WTC11 (cell line): ENCODE data around the gene CACNA1B. TPM values are rescaled to one million over a fixed set of nuclear protein-coding genes. Genes with fewer than 3 reads are reported as not detected.
"Not testable (repeated sequence)": the region's sequence is repeated elsewhere in the genome, so short reads cannot be mapped to it uniquely, and the experiment has no call there.

Experiments used
- ATAC-seq: fragments of 200-7000 bp; cut with Tn5 transposase; 2 replicates; pipeline ENCODE4 v1.10.0; 2021; ENCODE audit warnings: mild to moderate bottlenecking, moderate library complexity
- CTCF ChIA-PET: fragments of 300-600 bp; sonication (Branson Sonifier 250); formaldehyde crosslinking; loops from one replicate; lab custom pipeline; 2021; ENCODE audit warnings: antibody characterized with exemption; lab: Charles Lee
- POLR2A ChIA-PET: fragments of 350-600 bp; sonication (Branson Sonifier 250); formaldehyde crosslinking; loops from one replicate; lab custom pipeline; 2021; ENCODE audit warnings: antibody characterized with exemption; lab: Charles Lee
- DNase-seq: peaks from one replicate; pipeline ENCODE4 v3.0.0; 2021; ENCODE audit warnings: low spot score
- H3K27ac Mint-ChIP-seq: 2 replicates; pipeline ENCODE4 v1.8.0; 2021; ENCODE audit warnings: mixed read lengths
- H3K27me3 Mint-ChIP-seq: 2 replicates; pipeline ENCODE4 v1.8.0; 2021; ENCODE audit warnings: low read depth, mild to moderate bottlenecking, moderate library complexity, mixed read lengths
- H3K36me3 Mint-ChIP-seq: 2 replicates; pipeline ENCODE4 v1.8.0; 2021; ENCODE audit warnings: mixed read lengths
- H3K4me1 Mint-ChIP-seq: 2 replicates; pipeline ENCODE4 v1.8.0; 2022; ENCODE audit warnings: mixed read lengths
- H3K4me3 Mint-ChIP-seq: 2 replicates; pipeline ENCODE4 v1.8.0; 2021; ENCODE audit warnings: mild to moderate bottlenecking, moderate library complexity, mixed read lengths
- H3K9me3 Mint-ChIP-seq: 2 replicates; pipeline ENCODE4 v1.8.0; 2021; ENCODE audit warnings: mixed read lengths
- CBFB ChIP-seq: sonication (generic); formaldehyde crosslinking; IDR thresholded peaks from 2 replicates; pipeline ENCODE4 v1.8.1; 2022; ENCODE audit warnings: mild to moderate bottlenecking, low read depth, missing genetic modification reagents
- MYBL2 ChIP-seq: sonication (generic); formaldehyde crosslinking; IDR thresholded peaks from 2 replicates; pipeline ENCODE4 v1.8.1; 2023; ENCODE audit warnings: mild to moderate bottlenecking, moderate library complexity, missing genetic modification reagents
- ZNF219 ChIP-seq: sonication (generic); formaldehyde crosslinking; IDR thresholded peaks from 2 replicates; pipeline ENCODE4 v1.8.0; 2023; ENCODE audit warnings: missing genetic modification reagents, mild to moderate bottlenecking, borderline replicate concordance
- ZNF396 ChIP-seq: fragments of 250-450 bp; sonication (Bioruptor Pico); IDR thresholded peaks from 2 replicates; pipeline ENCODE4 v1.8.0; 2021; ENCODE audit warnings: mild to moderate bottlenecking, moderate library complexity, borderline replicate concordance
- total RNA-seq: library from RNA; stranded (reverse); gene quantifications from 3 replicates; pipeline ENCODE4 v1.2.3, GENCODE V29; 2021
- TF ChIP-seq, protein P1 (sequence below): sonication (generic); formaldehyde crosslinking; IDR thresholded peaks from 2 replicates; pipeline ENCODE4 v1.8.0; 2023; ENCODE audit warnings: mild to moderate bottlenecking, missing genetic modification reagents
- TF ChIP-seq, protein P2 (sequence below): sonication (generic); formaldehyde crosslinking; IDR thresholded peaks from 2 replicates; pipeline ENCODE4 v1.8.0; 2023; ENCODE audit warnings: missing genetic modification reagents
- TF ChIP-seq, protein P3 (sequence below): sonication (generic); formaldehyde crosslinking; IDR thresholded peaks from 2 replicates; pipeline ENCODE4 v1.8.1; 2023; ENCODE audit warnings: mild to moderate bottlenecking, missing genetic modification reagents
- TF ChIP-seq, protein P4 (sequence below): sonication (generic); formaldehyde crosslinking; IDR thresholded peaks from 2 replicates; pipeline ENCODE4 v1.8.1; 2022; ENCODE audit warnings: low read depth, mild to moderate bottlenecking, moderate library complexity, missing genetic modification reagents, borderline replicate concordance
- TF ChIP-seq, protein P5 (sequence below): sonication (generic); formaldehyde crosslinking; IDR thresholded peaks from 2 replicates; pipeline ENCODE4 v1.8.0; 2022; ENCODE audit warnings: missing genetic modification reagents
- TF ChIP-seq, protein P6 (sequence below): sonication (generic); formaldehyde crosslinking; conservative IDR thresholded peaks from 2 replicates; pipeline ENCODE4 v1.8.1; 2022; ENCODE audit warnings: mild to moderate bottlenecking, missing genetic modification reagents

CACNA1B gene
- total RNA-seq, 1 experiment from 2014 or later = 8.4 TPM

DNA sequence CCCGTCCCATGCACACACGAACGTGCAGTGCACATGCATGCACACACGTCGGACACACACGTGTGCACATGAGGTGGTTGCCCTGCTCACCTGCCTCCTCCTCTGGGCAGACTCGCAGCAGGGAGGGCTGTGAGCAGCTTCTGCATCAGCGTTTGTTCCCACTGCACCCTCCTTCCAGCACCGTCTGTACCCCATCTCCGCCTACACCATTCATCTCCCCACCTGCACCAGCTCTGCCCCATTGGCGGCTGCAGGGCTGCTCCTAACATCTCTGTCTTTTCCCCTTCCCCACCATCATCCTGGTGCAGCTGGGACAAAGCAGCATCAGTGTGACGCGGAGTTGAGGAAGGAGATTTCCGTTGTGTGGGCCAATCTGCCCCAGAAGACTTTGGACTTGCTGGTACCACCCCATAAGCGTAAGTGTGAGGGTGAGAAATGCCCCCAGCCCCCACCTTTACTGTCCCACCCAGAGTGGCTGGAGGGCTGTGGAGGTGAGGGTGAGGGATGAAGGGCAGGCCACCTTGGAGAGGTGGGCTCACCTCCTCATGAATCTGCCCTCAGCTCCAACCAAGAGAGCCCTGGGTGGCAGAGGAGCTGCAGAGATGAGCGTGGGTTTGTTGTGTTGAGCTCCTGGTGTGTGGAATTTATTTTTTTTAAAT lies 234.6 kb downstream of the CACNA1B start (continued):
- TF ChIP-seq, protein P1, sequence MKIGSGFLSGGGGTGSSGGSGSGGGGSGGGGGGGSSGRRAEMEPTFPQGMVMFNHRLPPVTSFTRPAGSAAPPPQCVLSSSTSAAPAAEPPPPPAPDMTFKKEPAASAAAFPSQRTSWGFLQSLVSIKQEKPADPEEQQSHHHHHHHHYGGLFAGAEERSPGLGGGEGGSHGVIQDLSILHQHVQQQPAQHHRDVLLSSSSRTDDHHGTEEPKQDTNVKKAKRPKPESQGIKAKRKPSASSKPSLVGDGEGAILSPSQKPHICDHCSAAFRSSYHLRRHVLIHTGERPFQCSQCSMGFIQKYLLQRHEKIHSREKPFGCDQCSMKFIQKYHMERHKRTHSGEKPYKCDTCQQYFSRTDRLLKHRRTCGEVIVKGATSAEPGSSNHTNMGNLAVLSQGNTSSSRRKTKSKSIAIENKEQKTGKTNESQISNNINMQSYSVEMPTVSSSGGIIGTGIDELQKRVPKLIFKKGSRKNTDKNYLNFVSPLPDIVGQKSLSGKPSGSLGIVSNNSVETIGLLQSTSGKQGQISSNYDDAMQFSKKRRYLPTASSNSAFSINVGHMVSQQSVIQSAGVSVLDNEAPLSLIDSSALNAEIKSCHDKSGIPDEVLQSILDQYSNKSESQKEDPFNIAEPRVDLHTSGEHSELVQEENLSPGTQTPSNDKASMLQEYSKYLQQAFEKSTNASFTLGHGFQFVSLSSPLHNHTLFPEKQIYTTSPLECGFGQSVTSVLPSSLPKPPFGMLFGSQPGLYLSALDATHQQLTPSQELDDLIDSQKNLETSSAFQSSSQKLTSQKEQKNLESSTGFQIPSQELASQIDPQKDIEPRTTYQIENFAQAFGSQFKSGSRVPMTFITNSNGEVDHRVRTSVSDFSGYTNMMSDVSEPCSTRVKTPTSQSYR = no peak

DNA sequence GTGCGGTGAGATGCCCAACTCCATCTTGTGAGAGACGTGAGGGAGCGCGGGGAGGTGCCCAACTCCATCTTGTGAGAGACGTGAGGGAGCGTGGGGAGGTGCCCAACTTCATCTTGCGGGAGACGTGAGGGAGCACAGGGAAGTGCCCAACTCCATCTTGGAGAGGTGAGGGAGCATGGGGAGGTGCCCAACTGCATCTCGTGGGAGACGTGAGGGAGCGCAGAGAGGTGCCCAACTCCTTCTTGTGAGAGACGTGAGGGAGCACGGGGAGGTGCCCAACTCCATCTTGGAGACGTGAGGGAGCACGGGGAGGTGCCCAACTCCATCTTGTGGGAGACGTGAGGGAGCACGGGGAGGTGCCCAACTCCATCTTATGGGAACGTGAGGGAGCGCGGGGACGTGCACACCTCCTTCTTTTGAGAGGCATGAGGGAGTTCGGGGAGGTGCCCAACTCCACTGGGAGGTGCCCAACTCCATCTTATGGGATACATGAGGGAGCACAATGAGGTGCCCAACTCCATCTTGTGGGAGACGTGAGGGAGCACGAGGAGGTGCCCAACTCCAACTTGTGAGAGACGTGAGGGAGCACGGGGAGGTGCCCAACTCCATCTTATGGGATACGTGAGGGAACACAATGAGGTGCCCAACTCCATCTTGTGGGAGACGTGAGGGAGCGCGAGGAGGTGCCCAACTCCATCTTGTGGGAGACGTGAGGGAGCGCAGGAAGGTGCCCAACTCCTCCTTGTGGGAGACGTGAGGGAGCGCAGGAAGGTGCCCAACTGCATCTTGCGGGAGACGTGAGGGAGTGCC lies 235.4 kb downstream of the CACNA1B start:
- peaks cover 22% of the 10 kb centered on the region for H3K9me3 Mint-ChIP-seq
- no peaks in the 10 kb centered on the region for H3K4me1 Mint-ChIP-seq
- H3K36me3 Mint-ChIP-seq = peaks cover 35% of the 10 kb centered on the region
- ATAC-seq = no peak
- no peak overlapping the region for H3K27ac Mint-ChIP-seq
- no peak for DNase-seq
- ChIA-PET CTCF (no interaction called here), POLR2A (no interaction called here)
- H3K27me3 Mint-ChIP-seq = peaks cover 11% of the 10 kb centered on the region
- no peak overlapping the region for H3K4me3 Mint-ChIP-seq
- TF ChIP-seq MYBL2 (CRISPR knock-in tag) = no peak
- TF ChIP-seq, protein P2, sequence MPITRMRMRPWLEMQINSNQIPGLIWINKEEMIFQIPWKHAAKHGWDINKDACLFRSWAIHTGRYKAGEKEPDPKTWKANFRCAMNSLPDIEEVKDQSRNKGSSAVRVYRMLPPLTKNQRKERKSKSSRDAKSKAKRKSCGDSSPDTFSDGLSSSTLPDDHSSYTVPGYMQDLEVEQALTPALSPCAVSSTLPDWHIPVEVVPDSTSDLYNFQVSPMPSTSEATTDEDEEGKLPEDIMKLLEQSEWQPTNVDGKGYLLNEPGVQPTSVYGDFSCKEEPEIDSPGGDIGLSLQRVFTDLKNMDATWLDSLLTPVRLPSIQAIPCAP (CRISPR knock-in tag) = no peak
- TF ChIP-seq, protein P3, sequence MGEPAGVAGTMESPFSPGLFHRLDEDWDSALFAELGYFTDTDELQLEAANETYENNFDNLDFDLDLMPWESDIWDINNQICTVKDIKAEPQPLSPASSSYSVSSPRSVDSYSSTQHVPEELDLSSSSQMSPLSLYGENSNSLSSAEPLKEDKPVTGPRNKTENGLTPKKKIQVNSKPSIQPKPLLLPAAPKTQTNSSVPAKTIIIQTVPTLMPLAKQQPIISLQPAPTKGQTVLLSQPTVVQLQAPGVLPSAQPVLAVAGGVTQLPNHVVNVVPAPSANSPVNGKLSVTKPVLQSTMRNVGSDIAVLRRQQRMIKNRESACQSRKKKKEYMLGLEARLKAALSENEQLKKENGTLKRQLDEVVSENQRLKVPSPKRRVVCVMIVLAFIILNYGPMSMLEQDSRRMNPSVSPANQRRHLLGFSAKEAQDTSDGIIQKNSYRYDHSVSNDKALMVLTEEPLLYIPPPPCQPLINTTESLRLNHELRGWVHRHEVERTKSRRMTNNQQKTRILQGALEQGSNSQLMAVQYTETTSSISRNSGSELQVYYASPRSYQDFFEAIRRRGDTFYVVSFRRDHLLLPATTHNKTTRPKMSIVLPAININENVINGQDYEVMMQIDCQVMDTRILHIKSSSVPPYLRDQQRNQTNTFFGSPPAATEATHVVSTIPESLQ (CRISPR knock-in tag) = no peak
- TF ChIP-seq, protein P4, sequence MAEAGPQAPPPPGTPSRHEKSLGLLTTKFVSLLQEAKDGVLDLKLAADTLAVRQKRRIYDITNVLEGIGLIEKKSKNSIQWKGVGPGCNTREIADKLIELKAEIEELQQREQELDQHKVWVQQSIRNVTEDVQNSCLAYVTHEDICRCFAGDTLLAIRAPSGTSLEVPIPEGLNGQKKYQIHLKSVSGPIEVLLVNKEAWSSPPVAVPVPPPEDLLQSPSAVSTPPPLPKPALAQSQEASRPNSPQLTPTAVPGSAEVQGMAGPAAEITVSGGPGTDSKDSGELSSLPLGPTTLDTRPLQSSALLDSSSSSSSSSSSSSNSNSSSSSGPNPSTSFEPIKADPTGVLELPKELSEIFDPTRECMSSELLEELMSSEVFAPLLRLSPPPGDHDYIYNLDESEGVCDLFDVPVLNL (CRISPR knock-in tag) = no peak

DNA sequence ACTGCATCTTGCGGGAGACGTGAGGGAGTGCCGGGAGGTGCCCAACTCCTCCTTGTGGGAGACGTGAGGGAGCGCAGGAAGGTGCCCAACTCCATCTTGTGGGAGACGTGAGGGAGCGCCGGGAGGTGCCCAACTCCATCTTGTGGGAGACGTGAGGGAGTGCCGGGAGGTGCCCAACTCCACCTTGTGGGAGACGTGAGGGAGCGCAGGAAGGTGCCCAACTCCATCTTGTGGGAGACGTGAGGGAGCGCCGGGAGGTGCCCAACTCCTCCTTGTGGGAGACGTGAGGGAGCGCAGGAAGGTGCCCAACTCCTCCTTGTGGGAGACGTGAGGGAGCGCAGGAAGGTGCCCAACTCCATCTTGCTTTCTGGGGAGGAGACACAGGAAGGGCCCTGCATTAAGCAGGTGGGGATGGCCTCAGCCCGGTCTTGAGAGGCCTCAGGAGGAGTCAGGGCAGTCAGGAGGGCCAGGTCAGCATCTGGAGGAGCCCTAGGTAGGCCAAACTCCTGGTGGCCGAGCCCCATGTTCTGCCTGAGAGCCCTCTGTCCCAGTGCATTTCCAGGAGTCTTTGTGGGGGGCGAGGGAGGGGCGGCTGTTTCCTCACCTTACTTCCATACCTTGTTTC lies 236.2 kb downstream of the CACNA1B start:
- DNase-seq, POLR2A ChIA-PET, H3K27ac Mint-ChIP-seq, H3K4me3 Mint-ChIP-seq, H3K4me1 Mint-ChIP-seq, ATAC-seq, CTCF ChIA-PET: not testable (repeated sequence)
- Mint-ChIP-seq H3K9me3 (peaks cover 22% of the 10 kb centered on the region), H3K36me3 (peaks cover 35% of the 10 kb centered on the region), H3K27me3 (peaks cover 11% of the 10 kb centered on the region)

DNA sequence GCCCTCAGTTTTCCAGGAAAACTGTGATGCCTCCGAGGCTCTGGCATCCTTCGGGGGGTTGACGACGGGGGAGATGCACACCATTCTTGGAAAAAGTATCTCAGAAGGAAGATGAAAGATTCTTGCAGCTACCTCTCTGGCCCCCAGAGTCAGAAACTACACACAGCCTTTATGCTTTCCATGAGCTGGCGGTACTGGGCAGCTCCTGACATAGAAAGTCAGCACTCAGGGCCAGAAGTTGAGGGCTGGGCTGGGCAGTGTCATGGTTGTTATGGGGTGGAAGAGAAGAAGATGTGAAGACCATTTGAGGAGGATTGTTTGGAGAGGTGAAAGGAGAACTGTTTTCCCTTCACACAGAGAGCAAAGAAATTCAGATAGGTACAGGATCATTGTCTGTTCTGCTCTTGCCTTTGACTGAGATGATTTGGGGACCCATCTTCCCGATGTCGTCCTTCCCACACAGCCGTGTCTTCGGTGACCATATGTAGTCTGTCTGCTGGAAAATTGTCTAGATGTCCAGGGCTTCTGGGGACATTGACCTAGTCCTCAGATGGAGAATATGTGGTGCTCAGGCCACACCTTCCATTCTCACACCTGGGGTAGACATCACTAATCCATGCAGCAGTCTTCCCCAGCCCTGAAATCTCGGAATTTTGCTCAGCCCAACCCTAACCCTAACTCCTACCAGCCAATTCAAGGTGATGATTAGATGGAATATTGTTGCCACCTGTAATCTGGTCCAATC lies 237.1 kb downstream of the CACNA1B start:
- ChIA-PET CTCF (no interaction called here), POLR2A (no interaction called here)
- Mint-ChIP-seq H3K4me1 (no peaks in the 10 kb centered on the region), H3K27me3 (peaks cover 14% of the 10 kb centered on the region), H3K27ac (no peak overlapping the region), H3K36me3 (peaks cover 43% of the 10 kb centered on the region), H3K4me3 (no peak overlapping the region), H3K9me3 (peaks cover 29% of the 10 kb centered on the region)
- ATAC-seq = no peak
- TF ChIP-seq ZNF396 (CRISPR knock-in tag) (no peak), CBFB (CRISPR knock-in tag) (no peak), ZNF219 (CRISPR knock-in tag) (no peak)
- TF ChIP-seq, protein P5, sequence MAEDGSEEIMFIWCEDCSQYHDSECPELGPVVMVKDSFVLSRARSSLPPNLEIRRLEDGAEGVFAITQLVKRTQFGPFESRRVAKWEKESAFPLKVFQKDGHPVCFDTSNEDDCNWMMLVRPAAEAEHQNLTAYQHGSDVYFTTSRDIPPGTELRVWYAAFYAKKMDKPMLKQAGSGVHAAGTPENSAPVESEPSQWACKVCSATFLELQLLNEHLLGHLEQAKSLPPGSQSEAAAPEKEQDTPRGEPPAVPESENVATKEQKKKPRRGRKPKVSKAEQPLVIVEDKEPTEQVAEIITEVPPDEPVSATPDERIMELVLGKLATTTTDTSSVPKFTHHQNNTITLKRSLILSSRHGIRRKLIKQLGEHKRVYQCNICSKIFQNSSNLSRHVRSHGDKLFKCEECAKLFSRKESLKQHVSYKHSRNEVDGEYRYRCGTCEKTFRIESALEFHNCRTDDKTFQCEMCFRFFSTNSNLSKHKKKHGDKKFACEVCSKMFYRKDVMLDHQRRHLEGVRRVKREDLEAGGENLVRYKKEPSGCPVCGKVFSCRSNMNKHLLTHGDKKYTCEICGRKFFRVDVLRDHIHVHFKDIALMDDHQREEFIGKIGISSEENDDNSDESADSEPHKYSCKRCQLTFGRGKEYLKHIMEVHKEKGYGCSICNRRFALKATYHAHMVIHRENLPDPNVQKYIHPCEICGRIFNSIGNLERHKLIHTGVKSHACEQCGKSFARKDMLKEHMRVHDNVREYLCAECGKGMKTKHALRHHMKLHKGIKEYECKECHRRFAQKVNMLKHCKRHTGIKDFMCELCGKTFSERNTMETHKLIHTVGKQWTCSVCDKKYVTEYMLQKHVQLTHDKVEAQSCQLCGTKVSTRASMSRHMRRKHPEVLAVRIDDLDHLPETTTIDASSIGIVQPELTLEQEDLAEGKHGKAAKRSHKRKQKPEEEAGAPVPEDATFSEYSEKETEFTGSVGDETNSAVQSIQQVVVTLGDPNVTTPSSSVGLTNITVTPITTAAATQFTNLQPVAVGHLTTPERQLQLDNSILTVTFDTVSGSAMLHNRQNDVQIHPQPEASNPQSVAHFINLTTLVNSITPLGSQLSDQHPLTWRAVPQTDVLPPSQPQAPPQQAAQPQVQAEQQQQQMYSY (CRISPR knock-in tag) = no peak
- TF ChIP-seq, protein P6, sequence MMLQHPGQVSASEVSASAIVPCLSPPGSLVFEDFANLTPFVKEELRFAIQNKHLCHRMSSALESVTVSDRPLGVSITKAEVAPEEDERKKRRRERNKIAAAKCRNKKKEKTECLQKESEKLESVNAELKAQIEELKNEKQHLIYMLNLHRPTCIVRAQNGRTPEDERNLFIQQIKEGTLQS (CRISPR knock-in tag) = no peak
- DNase-seq = no peak
